Caco-2 (cell line): ENCODE data around the gene GLI3. TPM values are rescaled to one million over a fixed set of nuclear protein-coding genes. Genes with fewer than 3 reads are reported as not detected.

Experiments
- BruUV-seq: library from RNA; stranded (reverse); fragments of 400-500 nt; replicated peaks from 2 replicates; lab custom pipeline; 2021; lab: Mats Ljungman, UMichigan
- CTCF ChIA-PET: fragments of 300-600 bp; sonication (Branson Sonifier 250); formaldehyde crosslinking; loops from one replicate; lab custom pipeline; 2022; ENCODE audit warnings: antibody characterized with exemption; lab: Charles Lee
- POLR2A ChIA-PET: fragments of 300-600 bp; sonication (Branson Sonifier 250); formaldehyde crosslinking; loops from one replicate; lab custom pipeline; 2022; ENCODE audit warnings: antibody characterized with exemption; lab: Charles Lee
- DNase-seq, 2 experiments: peaks; one replicate each; pipeline versions ENCODE4 v3.0.0 to v3.0.0-alpha.2; 2020 to 2022
- H3K27me3 ChIP-seq: replicated peaks from 2 replicates; pipeline ENCODE4 v1.6.0; 2011; ENCODE audit warnings: low read length; ENCODE audit not compliant: control insufficient read depth, insufficient read depth
- H3K36me3 ChIP-seq: 2 replicates; pipeline ENCODE4 v1.5.1; 2011; ENCODE audit warnings: low read length; ENCODE audit not compliant: control insufficient read depth, insufficient read depth
- H3K4me1 ChIP-seq: fragments of 250-450 bp; sonication (Bioruptor Pico); 2 replicates; pipeline ENCODE4 v1.5.1; 2020; ENCODE audit warnings: mild to moderate bottlenecking
- H3K4me3 ChIP-seq: 2 replicates; pipeline ENCODE4 v1.5.1; 2011; ENCODE audit warnings: low read depth, mild to moderate bottlenecking, control low read depth, low read length
- H3K9me3 ChIP-seq: fragments of 250-450 bp; sonication (Bioruptor Pico); 2 replicates; pipeline ENCODE4 v1.5.1; 2020; ENCODE audit warnings: mild to moderate bottlenecking, moderate library complexity
- H3K27ac Mint-ChIP-seq: one replicate; pipeline ENCODE4 v1.8.0; 2022; ENCODE audit warnings: mixed read lengths; ENCODE audit not compliant: unreplicated experiment
- H3K27me3 Mint-ChIP-seq: one replicate; pipeline ENCODE4 v1.8.0; 2022; ENCODE audit warnings: mixed read lengths; ENCODE audit not compliant: insufficient read depth, unreplicated experiment
- H3K36me3 Mint-ChIP-seq: one replicate; pipeline ENCODE4 v1.8.0; 2022; ENCODE audit warnings: mild to moderate bottlenecking, mixed read lengths; ENCODE audit not compliant: insufficient read depth, unreplicated experiment
- H3K4me1 Mint-ChIP-seq: one replicate; pipeline ENCODE4 v1.8.0; 2022; ENCODE audit warnings: low read depth, mixed read lengths; ENCODE audit not compliant: unreplicated experiment
- H3K4me3 Mint-ChIP-seq: one replicate; pipeline ENCODE4 v1.8.0; 2022; ENCODE audit warnings: mild to moderate bottlenecking, moderate library complexity, mixed read lengths; ENCODE audit not compliant: unreplicated experiment
- H3K9me3 Mint-ChIP-seq: one replicate; pipeline ENCODE4 v1.8.0; 2022; ENCODE audit warnings: mixed read lengths; ENCODE audit not compliant: unreplicated experiment
- CTCF ChIP-seq, 2 experiments: fragments of 200-600 bp in 1 of 2; IDR thresholded peaks; 1 replicate in 1 of 2; 2 replicates in 1 of 2; pipeline versions ENCODE4 v1.5.1 to v1.8.0; 2011 to 2022; ENCODE audit warnings: antibody characterized with exemption in 1 of 2, control low read depth in 1 of 2, inconsistent platforms in 1 of 2, low read depth in 1 of 2, low read length in 1 of 2, mild to moderate bottlenecking in 1 of 2, moderate library complexity in 1 of 2; ENCODE audit not compliant: insufficient read depth in 1 of 2, severe bottlenecking in 1 of 2, unreplicated experiment in 1 of 2
- intact Hi-C: fragments of 100-400 bp; cut with micrococcal nuclease; formaldehyde crosslinking; loops from one replicate; pipeline ENCODE4 v1.10.0; 2022; ENCODE audit not compliant: unreplicated experiment
- total RNA-seq: library from RNA; stranded (reverse); gene quantifications from 2 replicates; pipeline ENCODE4 v1.2.3, GENCODE V29; 2022

The GLI3 gene
- total RNA-seq, 1 experiment from 2014 or later, result 1.00 TPM

GRCh38 chr7:42185726-42186125, 51.3 kb downstream of the GLI3 start:
- H3K27me3 Mint-ChIP-seq, result no peaks in the 10 kb centered on the region
- Histone ChIP-seq H3K4me1 (no peaks in the 10 kb centered on the region), H3K36me3 (no peaks in the 10 kb centered on the region), H3K4me3 (no peak overlapping the region), H3K27me3 (no peaks in the 10 kb centered on the region), H3K9me3 (no peaks in the 10 kb centered on the region)
- H3K4me1 Mint-ChIP-seq, result no peaks in the 10 kb centered on the region
- CTCF ChIA-PET, result no interaction called here
- no peaks in the 10 kb centered on the region for H3K36me3 Mint-ChIP-seq
- no peaks in the 10 kb centered on the region for H3K9me3 Mint-ChIP-seq
- intact Hi-C loops, result no loop called here
- POLR2A ChIA-PET, result no interaction called here
- no peak overlapping the region for H3K4me3 Mint-ChIP-seq
- TF ChIP-seq CTCF (IDR thresholded peaks at IDR 0.05; ENCODE audit: insufficient read depth in 1 of 2, low read depth in 1 of 2, low read length in 1 of 2, severe bottlenecking in 1 of 2, unreplicated experiment in 1 of 2), result no peak
- no peak for DNase-seq
- H3K27ac Mint-ChIP-seq, result no peak overlapping the region
- no TSS peak for BruUV-seq

GRCh38 chr7:42183547-42183946, 53.5 kb downstream of the GLI3 start:
- ChIA-PET POLR2A (no interaction called here), CTCF (no interaction called here)
- H3K4me1 Mint-ChIP-seq, result no peaks in the 10 kb centered on the region
- H3K36me3 Mint-ChIP-seq, result no peaks in the 10 kb centered on the region
- no peak overlapping the region for H3K4me3 Mint-ChIP-seq
- peaks cover 2% of the 10 kb centered on the region for H3K27me3 Mint-ChIP-seq
- BruUV-seq, result no TSS peak
- no peak for TF ChIP-seq CTCF (IDR thresholded peaks at IDR 0.05; ENCODE audit: insufficient read depth in 1 of 2, low read depth in 1 of 2, low read length in 1 of 2, severe bottlenecking in 1 of 2, unreplicated experiment in 1 of 2)
- no peak overlapping the region for H3K4me3 ChIP-seq
- no peak overlapping the region for H3K27ac Mint-ChIP-seq
- H3K27me3 ChIP-seq, result no peaks in the 10 kb centered on the region
- intact Hi-C loops, result no loop called here
- H3K36me3 ChIP-seq, result no peaks in the 10 kb centered on the region
- no peaks in the 10 kb centered on the region for H3K4me1 ChIP-seq
- no peaks in the 10 kb centered on the region for H3K9me3 Mint-ChIP-seq
- H3K9me3 ChIP-seq, result no peaks in the 10 kb centered on the region
- no peak for DNase-seq

GRCh38 chr7:42181566-42181965, 55.4 kb downstream of the GLI3 start:
- peaks cover 10% of the 10 kb centered on the region for H3K27me3 Mint-ChIP-seq
- H3K4me1 Mint-ChIP-seq, result no peaks in the 10 kb centered on the region
- Histone ChIP-seq H3K4me1 (no peaks in the 10 kb centered on the region), H3K27me3 (no peaks in the 10 kb centered on the region), H3K9me3 (no peaks in the 10 kb centered on the region), H3K36me3 (no peaks in the 10 kb centered on the region), H3K4me3 (no peak overlapping the region)
- POLR2A ChIA-PET, result no interaction called here
- BruUV-seq, result no TSS peak
- no peaks in the 10 kb centered on the region for H3K9me3 Mint-ChIP-seq
- H3K4me3 Mint-ChIP-seq, result no peak overlapping the region
- no peak for TF ChIP-seq CTCF (IDR thresholded peaks at IDR 0.05; ENCODE audit: insufficient read depth in 1 of 2, low read depth in 1 of 2, low read length in 1 of 2, severe bottlenecking in 1 of 2, unreplicated experiment in 1 of 2)
- intact Hi-C loops, result no loop called here
- H3K36me3 Mint-ChIP-seq, result no peaks in the 10 kb centered on the region
- no peak for DNase-seq
- H3K27ac Mint-ChIP-seq, result no peak overlapping the region
- CTCF ChIA-PET, result no interaction called here
